Measurements from ENCODE around the gene NOL4L. TPM values are rescaled to one million over a fixed set of nuclear protein-coding genes. Genes with fewer than 3 reads are reported as not detected.

The NOL4L gene
- total RNA-seq, 1 experiment from 2014 or later: 1.4 TPM

GRCh38 chr20:32510601-32511357 lies 74.4 kb downstream of the NOL4L start:
- Histone ChIP-seq H3K4me1 (ENCODE audit: insufficient read depth, low read length, poor library complexity, severe bottlenecking) (no peaks in the 10 kb centered on the region), H3K27ac (ENCODE audit: low read depth, low read length, poor library complexity, severe bottlenecking) (no peak overlapping the region), H3K4me3 (ENCODE audit: low read depth, low read length, poor library complexity, severe bottlenecking) (no peak overlapping the region), H3K36me3 (ENCODE audit: insufficient read depth, low read length, poor library complexity, severe bottlenecking) (no peaks in the 10 kb centered on the region), H3K9me3 (ENCODE audit: low read depth, low read length, poor library complexity, severe bottlenecking) (no peaks in the 10 kb centered on the region), H3K27me3 (replicated peaks; ENCODE audit: insufficient read depth, low read depth, low read length, poor library complexity) (no peaks in the 10 kb centered on the region)
- intact Hi-C loops (cut with micrococcal nuclease; ENCODE audit: unreplicated experiment): no loop called here
- BruUV-seq (replicated peaks): no TSS peak
- no peak for DNase-seq (ENCODE audit: low spot score)
- ChIA-PET POLR2A (ENCODE audit: low non-redundant PET) (no interaction called here), CTCF (no interaction called here)
- TF ChIP-seq, protein P1, sequence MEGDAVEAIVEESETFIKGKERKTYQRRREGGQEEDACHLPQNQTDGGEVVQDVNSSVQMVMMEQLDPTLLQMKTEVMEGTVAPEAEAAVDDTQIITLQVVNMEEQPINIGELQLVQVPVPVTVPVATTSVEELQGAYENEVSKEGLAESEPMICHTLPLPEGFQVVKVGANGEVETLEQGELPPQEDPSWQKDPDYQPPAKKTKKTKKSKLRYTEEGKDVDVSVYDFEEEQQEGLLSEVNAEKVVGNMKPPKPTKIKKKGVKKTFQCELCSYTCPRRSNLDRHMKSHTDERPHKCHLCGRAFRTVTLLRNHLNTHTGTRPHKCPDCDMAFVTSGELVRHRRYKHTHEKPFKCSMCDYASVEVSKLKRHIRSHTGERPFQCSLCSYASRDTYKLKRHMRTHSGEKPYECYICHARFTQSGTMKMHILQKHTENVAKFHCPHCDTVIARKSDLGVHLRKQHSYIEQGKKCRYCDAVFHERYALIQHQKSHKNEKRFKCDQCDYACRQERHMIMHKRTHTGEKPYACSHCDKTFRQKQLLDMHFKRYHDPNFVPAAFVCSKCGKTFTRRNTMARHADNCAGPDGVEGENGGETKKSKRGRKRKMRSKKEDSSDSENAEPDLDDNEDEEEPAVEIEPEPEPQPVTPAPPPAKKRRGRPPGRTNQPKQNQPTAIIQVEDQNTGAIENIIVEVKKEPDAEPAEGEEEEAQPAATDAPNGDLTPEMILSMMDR (conservative IDR thresholded peaks at IDR 0.05; ENCODE audit: low read depth, low read length): no peak
- TF ChIP-seq EZH2 (IDR thresholded peaks at IDR 0.05; ENCODE audit: borderline replicate concordance, low read depth, low read length, poor library complexity, severe bottlenecking): no peak

DNA sequence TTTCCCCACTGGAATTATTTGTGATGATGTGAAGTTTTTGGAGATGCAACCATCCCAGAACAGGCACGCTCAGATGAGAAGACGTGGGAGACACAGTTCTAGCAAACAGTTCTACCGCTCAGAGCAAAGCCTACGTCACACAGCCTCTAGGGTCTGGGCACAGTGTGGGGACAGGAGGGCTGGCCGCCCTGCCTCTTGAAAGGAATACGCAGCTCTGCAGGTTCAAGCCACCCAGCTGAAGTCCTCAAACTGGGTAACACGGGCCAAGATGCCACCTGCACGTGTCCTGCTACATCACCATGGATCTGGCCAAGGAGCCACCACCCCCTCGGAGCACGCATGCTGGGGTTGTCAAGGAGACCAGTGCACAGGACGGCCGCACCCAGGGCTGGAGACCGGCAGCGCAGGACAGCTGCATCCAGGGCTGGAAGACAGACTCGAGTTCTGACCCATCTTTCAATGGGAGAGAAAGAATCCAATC lies 75.0 kb downstream of the NOL4L start:
- TF ChIP-seq, protein P1 (conservative IDR thresholded peaks at IDR 0.05; ENCODE audit: low read depth, low read length): no peak
- no peak for TF ChIP-seq EZH2 (IDR thresholded peaks at IDR 0.05; ENCODE audit: borderline replicate concordance, low read depth, low read length, poor library complexity, severe bottlenecking)

DNA sequence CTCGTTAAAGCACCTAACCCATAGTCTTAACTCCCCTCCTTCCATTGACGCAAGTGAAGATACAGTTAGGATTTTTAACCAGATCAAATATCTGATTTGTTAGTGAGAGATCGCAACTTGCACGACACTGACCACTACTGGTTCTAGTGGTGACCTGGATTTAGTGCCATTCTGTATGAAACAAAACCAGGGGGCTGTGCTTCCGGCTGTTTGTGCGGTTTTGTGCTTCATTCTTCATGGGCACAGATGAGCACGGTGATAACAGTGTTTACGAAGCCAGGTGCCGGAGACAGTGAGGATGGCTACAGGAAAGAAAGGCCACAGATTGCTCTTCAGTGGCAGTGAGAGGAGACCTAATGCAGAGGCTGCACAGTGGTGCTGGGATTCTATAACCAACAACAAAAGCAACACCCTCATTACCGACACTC lies 75.5 kb downstream of the NOL4L start:
- TF ChIP-seq, protein P1 (conservative IDR thresholded peaks at IDR 0.05; ENCODE audit: low read depth, low read length): no peak
- TF ChIP-seq EZH2 (IDR thresholded peaks at IDR 0.05; ENCODE audit: borderline replicate concordance, low read depth, low read length, poor library complexity, severe bottlenecking): no peak
- CTCF ChIA-PET: interaction anchor here (0.5 kb wide), 1 partner anchor 9 kb away, joined by 3 read pairs; no protein-coding TSS in a partner anchor

More for the DNA sequence above, 75.0 kb downstream of the NOL4L start:
- Histone ChIP-seq H3K4me1 (ENCODE audit: insufficient read depth, low read length, poor library complexity, severe bottlenecking) (no peaks in the 10 kb centered on the region), H3K27ac (ENCODE audit: low read depth, low read length, poor library complexity, severe bottlenecking) (no peak overlapping the region), H3K36me3 (ENCODE audit: insufficient read depth, low read length, poor library complexity, severe bottlenecking) (no peaks in the 10 kb centered on the region), H3K27me3 (replicated peaks; ENCODE audit: insufficient read depth, low read depth, low read length, poor library complexity) (no peaks in the 10 kb centered on the region), H3K9me3 (ENCODE audit: low read depth, low read length, poor library complexity, severe bottlenecking) (no peaks in the 10 kb centered on the region), H3K4me3 (ENCODE audit: low read depth, low read length, poor library complexity, severe bottlenecking) (no peak overlapping the region)
- intact Hi-C loops (cut with micrococcal nuclease; ENCODE audit: unreplicated experiment): no loop called here
- BruUV-seq (replicated peaks): no TSS peak
- POLR2A ChIA-PET (ENCODE audit: low non-redundant PET): no interaction called here
- no peak for DNase-seq (ENCODE audit: low spot score)
- CTCF ChIA-PET: no interaction called here

More for the DNA sequence above, 75.5 kb downstream of the NOL4L start:
- no peak for DNase-seq (ENCODE audit: low spot score)
- POLR2A ChIA-PET (ENCODE audit: low non-redundant PET): interaction anchor here (0.7 kb wide), 1 partner anchor 218 kb away, joined by 16 read pairs; no protein-coding TSS in a partner anchor
- Histone ChIP-seq H3K4me1 (ENCODE audit: insufficient read depth, low read length, poor library complexity, severe bottlenecking) (no peaks in the 10 kb centered on the region), H3K9me3 (ENCODE audit: low read depth, low read length, poor library complexity, severe bottlenecking) (no peaks in the 10 kb centered on the region), H3K4me3 (ENCODE audit: low read depth, low read length, poor library complexity, severe bottlenecking) (no peak overlapping the region), H3K36me3 (ENCODE audit: insufficient read depth, low read length, poor library complexity, severe bottlenecking) (no peaks in the 10 kb centered on the region), H3K27ac (ENCODE audit: low read depth, low read length, poor library complexity, severe bottlenecking) (no peak overlapping the region), H3K27me3 (replicated peaks; ENCODE audit: insufficient read depth, low read depth, low read length, poor library complexity) (no peaks in the 10 kb centered on the region)
- intact Hi-C loops (cut with micrococcal nuclease; ENCODE audit: unreplicated experiment): no loop called here
- no TSS peak for BruUV-seq (replicated peaks)

Measured in A673 (cell line).